Measurements from ENCODE around the gene BCAN.

DNA sequence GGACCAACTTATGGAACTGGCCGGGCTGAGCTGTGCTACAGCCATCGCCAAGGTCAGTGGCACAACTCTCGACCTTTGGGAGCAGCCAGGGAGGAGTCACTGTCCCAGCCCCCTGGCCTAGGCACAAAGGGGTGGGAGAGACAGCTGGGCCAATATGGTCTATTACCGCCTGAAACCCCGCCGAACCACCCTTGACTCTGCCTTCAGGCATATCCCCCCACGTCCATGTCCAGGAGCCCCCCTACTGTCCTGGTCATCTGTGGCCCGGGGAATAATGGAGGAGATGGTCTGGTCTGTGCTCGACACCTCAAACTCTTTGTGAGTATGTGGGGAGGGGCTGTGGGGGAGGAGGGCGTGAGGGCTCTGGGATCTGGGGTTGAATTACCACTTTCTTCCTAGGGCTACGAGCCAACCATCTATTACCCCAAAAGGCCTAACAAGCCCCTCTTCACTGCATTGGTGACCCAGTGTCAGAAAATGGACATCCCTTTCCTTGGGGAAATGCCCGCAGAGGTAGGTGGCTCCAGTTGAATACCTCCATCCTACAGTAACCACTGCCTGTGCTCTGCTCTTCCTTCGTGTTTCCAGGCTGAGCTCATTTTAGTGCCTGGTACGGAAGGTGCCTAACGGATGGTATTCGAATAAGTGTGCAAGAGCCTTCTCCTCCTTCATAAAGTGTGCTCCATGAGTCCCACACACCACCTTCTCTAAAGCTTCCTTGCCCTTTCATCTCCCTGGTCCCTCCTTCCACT lies 49.6 kb upstream of the BCAN start:
- TF ChIP-seq, protein P1, sequence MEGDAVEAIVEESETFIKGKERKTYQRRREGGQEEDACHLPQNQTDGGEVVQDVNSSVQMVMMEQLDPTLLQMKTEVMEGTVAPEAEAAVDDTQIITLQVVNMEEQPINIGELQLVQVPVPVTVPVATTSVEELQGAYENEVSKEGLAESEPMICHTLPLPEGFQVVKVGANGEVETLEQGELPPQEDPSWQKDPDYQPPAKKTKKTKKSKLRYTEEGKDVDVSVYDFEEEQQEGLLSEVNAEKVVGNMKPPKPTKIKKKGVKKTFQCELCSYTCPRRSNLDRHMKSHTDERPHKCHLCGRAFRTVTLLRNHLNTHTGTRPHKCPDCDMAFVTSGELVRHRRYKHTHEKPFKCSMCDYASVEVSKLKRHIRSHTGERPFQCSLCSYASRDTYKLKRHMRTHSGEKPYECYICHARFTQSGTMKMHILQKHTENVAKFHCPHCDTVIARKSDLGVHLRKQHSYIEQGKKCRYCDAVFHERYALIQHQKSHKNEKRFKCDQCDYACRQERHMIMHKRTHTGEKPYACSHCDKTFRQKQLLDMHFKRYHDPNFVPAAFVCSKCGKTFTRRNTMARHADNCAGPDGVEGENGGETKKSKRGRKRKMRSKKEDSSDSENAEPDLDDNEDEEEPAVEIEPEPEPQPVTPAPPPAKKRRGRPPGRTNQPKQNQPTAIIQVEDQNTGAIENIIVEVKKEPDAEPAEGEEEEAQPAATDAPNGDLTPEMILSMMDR (optimal IDR thresholded peaks at IDR 0.05 in 1 of 3, IDR thresholded peaks at IDR 0.05 in 1 of 3, conservative IDR thresholded peaks at IDR 0.05 in 1 of 3; ENCODE audit: extremely low read depth in 1 of 3, insufficient read depth in 2 of 3, low read length in 3 of 3) = no peak
- TF ChIP-seq EZH2 (IDR thresholded peaks at IDR 0.05; ENCODE audit: low read length) = no peak

All from keratinocyte (primary cell).